GM12873 (cell line): ENCODE measurements around the gene EDN1.

Experiments used
- TF ChIP-seq, protein P1 (sequence below): IDR thresholded peaks from 2 replicates; pipeline ENCODE4 v1.5.1; 2012; ENCODE audit warnings: low read depth, mild to moderate bottlenecking, moderate library complexity, low read length, control low read depth; ENCODE audit not compliant: insufficient read depth; ENCODE audit errors: missing control alignments

The EDN1 gene

DNA sequence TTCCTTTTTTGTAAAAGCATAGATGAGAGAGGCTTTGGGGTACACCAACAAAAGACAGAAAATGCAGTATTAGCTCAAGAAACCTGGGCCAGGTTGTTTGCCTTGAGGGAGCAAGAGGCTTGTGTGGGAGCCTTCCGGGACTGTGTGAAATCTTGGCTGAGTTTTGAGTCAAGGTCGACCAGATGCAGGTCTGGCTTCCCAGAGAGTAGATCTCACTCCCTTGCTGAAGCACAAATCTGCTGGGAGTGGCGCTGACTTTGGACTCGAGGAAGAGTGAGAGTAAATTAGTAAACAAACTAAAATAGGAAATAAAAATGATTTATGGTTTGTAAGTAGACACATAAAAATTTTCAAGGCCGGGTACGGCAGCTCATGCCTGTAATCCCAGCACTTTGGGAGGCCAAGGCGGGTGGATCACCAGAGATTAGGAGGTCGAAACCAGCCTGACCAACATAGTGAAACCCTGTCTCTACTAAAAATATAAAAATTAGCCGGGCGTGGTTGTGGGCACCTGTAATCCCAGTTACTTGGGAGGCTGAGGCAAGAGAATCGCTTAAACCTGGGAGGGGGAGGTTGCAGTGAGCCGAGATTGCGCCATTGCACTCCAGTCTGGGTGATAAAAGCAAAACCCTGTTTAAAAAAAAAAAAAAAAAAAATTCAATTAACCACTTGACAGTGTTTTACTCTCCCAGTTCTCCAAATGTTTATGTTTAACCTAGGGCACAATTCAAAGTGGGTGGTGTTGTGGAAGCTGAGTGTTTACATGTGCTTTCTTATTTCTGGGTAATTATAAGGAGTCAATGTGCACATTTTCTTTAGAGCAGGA is 27.7 kb upstream of the EDN1 start:
- TF ChIP-seq, protein P1, sequence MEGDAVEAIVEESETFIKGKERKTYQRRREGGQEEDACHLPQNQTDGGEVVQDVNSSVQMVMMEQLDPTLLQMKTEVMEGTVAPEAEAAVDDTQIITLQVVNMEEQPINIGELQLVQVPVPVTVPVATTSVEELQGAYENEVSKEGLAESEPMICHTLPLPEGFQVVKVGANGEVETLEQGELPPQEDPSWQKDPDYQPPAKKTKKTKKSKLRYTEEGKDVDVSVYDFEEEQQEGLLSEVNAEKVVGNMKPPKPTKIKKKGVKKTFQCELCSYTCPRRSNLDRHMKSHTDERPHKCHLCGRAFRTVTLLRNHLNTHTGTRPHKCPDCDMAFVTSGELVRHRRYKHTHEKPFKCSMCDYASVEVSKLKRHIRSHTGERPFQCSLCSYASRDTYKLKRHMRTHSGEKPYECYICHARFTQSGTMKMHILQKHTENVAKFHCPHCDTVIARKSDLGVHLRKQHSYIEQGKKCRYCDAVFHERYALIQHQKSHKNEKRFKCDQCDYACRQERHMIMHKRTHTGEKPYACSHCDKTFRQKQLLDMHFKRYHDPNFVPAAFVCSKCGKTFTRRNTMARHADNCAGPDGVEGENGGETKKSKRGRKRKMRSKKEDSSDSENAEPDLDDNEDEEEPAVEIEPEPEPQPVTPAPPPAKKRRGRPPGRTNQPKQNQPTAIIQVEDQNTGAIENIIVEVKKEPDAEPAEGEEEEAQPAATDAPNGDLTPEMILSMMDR: no peak

DNA sequence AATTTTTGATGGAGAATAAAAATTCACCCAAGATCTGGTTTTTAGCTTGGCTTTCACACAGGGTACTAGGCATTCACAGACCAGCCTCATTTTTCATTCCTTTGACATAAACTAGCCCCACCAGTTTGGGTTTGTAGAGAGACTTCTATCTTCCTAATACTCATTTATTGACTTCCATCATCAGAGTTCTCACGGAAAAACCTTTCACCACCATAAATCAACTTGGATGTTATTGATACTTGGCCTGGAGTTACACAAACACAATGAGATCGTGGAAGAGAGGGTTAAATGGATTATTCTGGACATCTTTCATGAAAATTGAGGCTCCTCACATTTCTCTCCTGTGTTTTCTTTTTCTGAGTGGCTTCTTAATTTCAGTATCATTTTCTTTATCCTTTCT is 26.8 kb upstream of the EDN1 start:
- TF ChIP-seq, protein P1: no peak

DNA sequence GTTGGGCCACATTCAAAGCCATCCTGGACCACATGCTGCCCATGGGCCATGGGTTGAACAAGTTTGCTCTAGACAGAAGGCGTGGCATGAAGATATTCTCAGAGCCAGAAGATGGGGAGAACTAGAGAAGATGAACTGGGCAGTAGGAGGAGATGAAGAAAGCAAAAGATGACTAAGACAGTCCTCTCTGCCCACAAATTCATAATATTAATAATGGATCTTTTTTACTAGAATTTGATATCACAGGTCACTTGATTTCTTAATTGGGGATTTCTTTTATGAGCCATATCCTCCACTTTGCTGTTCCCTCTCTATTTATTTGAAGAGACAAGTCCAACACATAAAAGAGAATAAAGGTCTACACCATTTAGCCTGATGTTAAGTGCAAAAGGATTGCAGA is 25.5 kb upstream of the EDN1 start:
- TF ChIP-seq, protein P1: no peak

DNA sequence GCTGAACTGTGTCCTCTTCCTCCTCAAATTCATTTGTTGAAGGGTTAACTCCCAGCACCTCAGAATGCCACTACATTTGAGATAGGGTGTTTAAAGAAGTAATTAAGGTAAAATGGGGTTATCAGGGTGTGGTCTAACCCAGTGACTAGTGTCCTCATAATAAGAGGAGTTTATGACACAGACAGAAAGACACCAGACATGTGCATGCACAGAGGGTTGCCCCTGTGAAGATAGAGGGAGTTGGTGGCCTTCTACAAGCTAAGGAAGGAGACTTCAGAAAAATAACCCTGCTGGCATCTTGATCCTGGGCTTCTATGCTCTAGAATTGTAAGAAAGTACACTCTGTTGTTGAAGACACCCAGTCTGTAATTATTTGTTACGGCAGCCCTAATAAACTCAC is 24.9 kb upstream of the EDN1 start:
- TF ChIP-seq, protein P1: no peak

DNA sequence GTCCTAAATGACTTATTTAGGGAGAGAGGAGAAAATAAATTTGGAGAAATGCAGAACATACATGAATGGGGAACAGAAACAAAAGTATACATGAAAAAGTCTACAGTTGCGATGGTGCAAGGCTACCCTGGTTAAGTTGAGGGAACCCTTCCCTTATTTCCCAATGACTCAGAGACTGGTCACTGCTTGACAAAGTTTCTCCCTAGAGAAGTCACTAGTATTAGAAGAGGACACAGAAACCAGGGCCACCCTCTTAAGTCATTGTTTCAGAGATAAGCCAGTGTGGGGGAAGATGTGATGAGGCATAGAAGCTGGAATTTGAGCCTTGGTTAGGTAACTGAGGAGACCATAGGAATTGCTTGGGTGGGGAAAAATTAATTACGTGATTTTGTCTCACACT is 24.4 kb upstream of the EDN1 start:
- TF ChIP-seq, protein P1: no peak

DNA sequence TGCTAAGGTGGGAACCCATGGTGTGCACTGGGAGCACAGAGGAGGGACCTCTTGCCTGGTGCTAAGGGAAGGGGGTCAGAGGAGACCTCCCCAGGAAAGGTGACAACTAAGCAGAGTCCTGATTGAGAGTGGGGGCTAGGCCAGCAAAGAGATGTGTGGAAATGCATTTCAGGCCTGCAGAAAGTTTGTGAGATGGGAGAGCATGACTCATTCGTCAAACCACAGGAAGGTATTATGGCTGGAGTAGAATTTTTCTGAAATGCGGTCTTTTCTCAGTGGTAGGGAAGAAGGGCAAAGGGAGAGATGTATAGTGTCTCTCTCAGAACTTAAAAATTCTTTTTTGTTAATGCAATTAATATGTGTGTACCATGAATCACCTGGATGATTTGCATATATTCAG is 23.6 kb upstream of the EDN1 start:
- TF ChIP-seq, protein P1: no peak

DNA sequence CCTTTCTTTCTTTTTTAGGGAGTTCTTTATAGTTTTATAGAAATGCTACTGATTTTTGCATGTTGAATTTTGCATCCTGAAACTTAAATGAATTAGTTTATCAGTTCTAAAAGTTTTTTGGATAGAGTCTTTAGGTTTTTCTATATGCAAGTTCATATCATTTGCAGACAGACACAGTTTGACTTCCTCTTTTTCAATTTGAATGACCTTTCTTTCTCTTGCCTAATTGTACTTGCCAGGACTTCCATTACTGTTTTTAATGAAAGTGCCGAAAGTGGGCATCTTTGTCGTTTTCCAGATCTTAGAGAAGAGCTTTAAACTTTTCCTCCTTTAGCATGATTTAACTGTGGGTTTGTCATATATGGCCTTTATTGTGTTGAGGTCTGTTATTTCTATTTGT is 21.1 kb upstream of the EDN1 start:
- TF ChIP-seq, protein P1: no peak
